Activated naive CD4-positive, alpha-beta T cell treated with anti-CD3 and anti-CD28 coated beads, Interleukin-2, amount 10 ng/mL, durations not matched to agents 7 days and 5 days (primary cell): Measurements from ENCODE around the gene ERLEC1.

ENCODE experiments used
- CTCF ChIA-PET: fragments of 350-600 bp; sonication (Branson Sonifier 250); formaldehyde crosslinking; loops from one replicate; lab custom pipeline; 2021; ENCODE audit warnings: antibody characterized with exemption; lab: Charles Lee
- DNase-seq: peaks from one replicate; pipeline ENCODE4 v3.0.0-alpha.2; 2020
- H3K27ac Mint-ChIP-seq: one replicate; pipeline ENCODE4 v1.8.0; 2021; ENCODE audit warnings: mild to moderate bottlenecking, moderate library complexity, mixed read lengths
- H3K27me3 Mint-ChIP-seq: one replicate; pipeline ENCODE4 v1.8.0; 2021; ENCODE audit warnings: mild to moderate bottlenecking, mixed read lengths
- H3K36me3 Mint-ChIP-seq: one replicate; pipeline ENCODE4 v1.8.0; 2021; ENCODE audit warnings: mixed read lengths
- H3K4me1 Mint-ChIP-seq: one replicate; pipeline ENCODE4 v1.8.0; 2021; ENCODE audit warnings: mixed read lengths
- H3K4me3 Mint-ChIP-seq: one replicate; pipeline ENCODE4 v1.8.0; 2021; ENCODE audit warnings: mild to moderate bottlenecking, moderate library complexity, mixed read lengths
- H3K9me3 Mint-ChIP-seq: one replicate; pipeline ENCODE4 v1.8.0; 2021; ENCODE audit warnings: mixed read lengths

Gene ERLEC1

GRCh38 chr2:53865264-53865663 is 78.4 kb downstream of the ERLEC1 start:
- Mint-ChIP-seq H3K27ac (no peak overlapping the region), H3K4me3 (no peak overlapping the region), H3K27me3 (no peaks in the 10 kb centered on the region), H3K9me3 (no peaks in the 10 kb centered on the region), H3K36me3 (peaks cover 35% of the 10 kb centered on the region), H3K4me1 (peaks cover 2% of the 10 kb centered on the region)
- no peak for DNase-seq
- CTCF ChIA-PET: interaction anchor here (0.7 kb wide), 1 partner anchor 260 kb away, joined by 5 read pairs; no protein-coding TSS in a partner anchor

GRCh38 chr2:53865962-53866361 is 79.1 kb downstream of the ERLEC1 start:
- Mint-ChIP-seq H3K4me1 (peaks cover 2% of the 10 kb centered on the region), H3K4me3 (no peak overlapping the region), H3K9me3 (no peaks in the 10 kb centered on the region), H3K27ac (no peak overlapping the region), H3K27me3 (no peaks in the 10 kb centered on the region), H3K36me3 (peaks cover 35% of the 10 kb centered on the region)
- CTCF ChIA-PET: no interaction called here
- DNase-seq: no peak

GRCh38 chr2:53867169-53867568 is 80.3 kb downstream of the ERLEC1 start:
- Mint-ChIP-seq H3K27me3 (no peaks in the 10 kb centered on the region), H3K9me3 (no peaks in the 10 kb centered on the region), H3K27ac (no peak overlapping the region), H3K36me3 (peaks cover 33% of the 10 kb centered on the region), H3K4me3 (no peak overlapping the region), H3K4me1 (no peaks in the 10 kb centered on the region)
- no peak for DNase-seq
- CTCF ChIA-PET: no interaction called here

- H3K27ac Mint-ChIP-seq: no peak overlapping the region
- no peaks in the 10 kb centered on the region for H3K27me3 Mint-ChIP-seq
- H3K9me3 Mint-ChIP-seq: no peaks in the 10 kb centered on the region
- H3K4me1 Mint-ChIP-seq: no peaks in the 10 kb centered on the region
- H3K36me3 Mint-ChIP-seq: peaks cover 30% of the 10 kb centered on the region
- CTCF ChIA-PET: no interaction called here
- DNase-seq: no peak
- H3K4me3 Mint-ChIP-seq: no peak overlapping the region
Measured at GRCh38 chr2:53867773-53868172, 80.9 kb downstream of the ERLEC1 start.
